HAP-1 (cell line): ENCODE results near the gene ALOX12B.
A peak's percentile ranks its signal among the peaks of the same experiment; 100 is the strongest.
"Not testable (repeated sequence)": the region's sequence is repeated elsewhere in the genome, so short reads cannot be mapped to it uniquely, and the experiment has no call there.

Experiments used
- DNase-seq, 2 experiments: peaks; one replicate each; pipeline ENCODE4 v3.0.0-alpha.2; 2016 to 2020; ENCODE audit warnings: low spot score in 2 of 2
- H3K27me3 ChIP-seq: fragments of 250-450 bp; sonication (Bioruptor Pico); 2 replicates; pipeline ENCODE4 v1.5.1; 2020; ENCODE audit warnings: low read depth, mild to moderate bottlenecking, moderate library complexity
- H3K36me3 ChIP-seq: fragments of 250-450 bp; sonication (Bioruptor Pico); replicated peaks from 2 replicates; pipeline ENCODE4 v1.5.1; 2020; ENCODE audit warnings: mild to moderate bottlenecking
- H3K4me1 ChIP-seq: fragments of 250-450 bp; sonication (Bioruptor Pico); 2 replicates; pipeline ENCODE4 v1.5.1; 2020; ENCODE audit warnings: mild to moderate bottlenecking
- H3K4me3 ChIP-seq: fragments of 250-450 bp; sonication (Bioruptor Pico); 2 replicates; pipeline ENCODE4 v1.5.1; 2020; ENCODE audit warnings: mild to moderate bottlenecking, moderate library complexity
- H3K9me3 ChIP-seq: fragments of 250-450 bp; sonication (Bioruptor Pico); 2 replicates; pipeline ENCODE4 v1.5.1; 2020; ENCODE audit warnings: mild to moderate bottlenecking, moderate library complexity
- in situ Hi-C: fragments of 300-500 bp; cut with MboI; formaldehyde crosslinking; loops from 3 replicates; pipeline ENCODE4 v1.14.3; 2020; ENCODE audit warnings: low sequenced_read_pairs, inconsistent platforms, mixed read lengths

Gene ALOX12B

GRCh38 chr17:8025176-8025911 lies 62.2 kb downstream of the ALOX12B start:
- DNase-seq, result no peak
- H3K36me3 ChIP-seq, result no peaks in the 10 kb centered on the region
- no peaks in the 10 kb centered on the region; the same call in 1 of the 2 replicates for H3K27me3 ChIP-seq
- H3K9me3 ChIP-seq, result no peaks in the 10 kb centered on the region; the same call in 1 of the 2 replicates
- no peak overlapping the region for H3K4me3 ChIP-seq
- no peaks in the 10 kb centered on the region for H3K4me1 ChIP-seq
- in situ Hi-C loops, result no loop called here

- peak in 1 of 2 experiments; percentile 42 for DNase-seq
- H3K9me3 ChIP-seq, H3K36me3 ChIP-seq, in situ Hi-C loops, H3K27me3 ChIP-seq, H3K4me1 ChIP-seq, H3K4me3 ChIP-seq: not testable (repeated sequence)
Observed at GRCh38 chr17:8024161-8024560, 63.4 kb downstream of the ALOX12B start.
